HEK293 (cell line): Measurements from ENCODE around the gene STK26.

Experiments
- CTCF ChIA-PET: fragments of 350-600 bp; formaldehyde crosslinking; extraction: SDS; loops from one replicate; lab custom pipeline; 2021; ENCODE audit warnings: antibody characterized with exemption; lab: Yijun Ruan, JAX
- POLR2A ChIA-PET: fragments of 300-600 bp; formaldehyde crosslinking; extraction: SDS; loops from one replicate; lab custom pipeline; 2020; ENCODE audit warnings: antibody characterized with exemption, inconsistent platforms; lab: Yijun Ruan, JAX
- H3K27ac ChIP-seq: fragments of 200-500 bp; sonication (Bioruptor generic); 2 replicates; pipeline ENCODE4 v1.5.1; 2014; ENCODE audit warnings: low read depth, low read length, control low read depth, inconsistent platforms; ENCODE audit errors: extremely low read depth
- H3K36me3 ChIP-seq, 2 experiments: fragments of 200-500 bp in 1 of 2; sonication (Bioruptor generic) in 1 of 2; 1 replicate in 1 of 2; 2 replicates in 1 of 2; pipeline ENCODE4 v1.5.1; 2014 to 2017; ENCODE audit warnings: inconsistent platforms in 2 of 2, low read length in 2 of 2; ENCODE audit not compliant: control insufficient read depth in 2 of 2, insufficient read depth in 1 of 2
- H3K4me1 ChIP-seq: fragments of 200-500 bp; sonication (Bioruptor generic); 2 replicates; pipeline ENCODE4 v1.5.1; 2014; ENCODE audit warnings: mild to moderate bottlenecking, low read length, inconsistent platforms; ENCODE audit not compliant: control insufficient read depth, insufficient read depth
- H3K4me3 ChIP-seq: 2 replicates; pipeline ENCODE4 v1.5.1; 2011; ENCODE audit warnings: low read depth, mild to moderate bottlenecking, control low read depth, low read length, moderate library complexity
- H3K9me3 ChIP-seq: fragments of 200-500 bp; sonication (Bioruptor generic); 2 replicates; pipeline ENCODE4 v1.5.1; 2014; ENCODE audit warnings: low read depth, low read length, inconsistent platforms; ENCODE audit not compliant: control insufficient read depth, insufficient read depth
- GLI2 ChIP-seq: fragments of 450-650 bp; formaldehyde crosslinking; IDR thresholded peaks from 2 replicates; pipeline ENCODE4; 2017; ENCODE audit warnings: missing biosample characterization, missing genetic modification characterization, low read depth, borderline replicate concordance
- GLI4 ChIP-seq: fragments of 450-650 bp; formaldehyde crosslinking; IDR thresholded peaks from 2 replicates; pipeline ENCODE4 v1.5.1; 2016; ENCODE audit warnings: missing biosample characterization, missing genetic modification characterization
- MEIS1 ChIP-seq: sonication (generic); formaldehyde crosslinking; IDR thresholded peaks from 2 replicates; pipeline ENCODE4 v1.8.1; 2022; ENCODE audit warnings: missing genetic modification reagents, mild to moderate bottlenecking, borderline replicate concordance
- PRDM2 ChIP-seq: fragments of 450-650 bp; formaldehyde crosslinking; IDR thresholded peaks from 2 replicates; pipeline ENCODE4 v1.5.1; 2016; ENCODE audit warnings: missing biosample characterization, missing genetic modification characterization, borderline replicate concordance
- YY2 ChIP-seq: fragments of 450-650 bp; formaldehyde crosslinking; IDR thresholded peaks from 2 replicates; pipeline ENCODE4 v1.5.1; 2016; ENCODE audit warnings: missing biosample characterization, missing genetic modification characterization
- ZBTB49 ChIP-seq: fragments of 450-650 bp; formaldehyde crosslinking; IDR thresholded peaks from 2 replicates; pipeline ENCODE4 v1.5.1; 2016; ENCODE audit warnings: missing biosample characterization, missing genetic modification characterization, low read depth
- ZBTB7A ChIP-seq: fragments of 450-650 bp; formaldehyde crosslinking; IDR thresholded peaks from 2 replicates; pipeline ENCODE4 v1.5.1; 2016; ENCODE audit warnings: low read depth, missing biosample characterization, missing genetic modification characterization
- ZNF112 ChIP-seq: fragments of 450-650 bp; formaldehyde crosslinking; IDR thresholded peaks from 2 replicates; pipeline ENCODE4 v1.5.0; 2017; ENCODE audit warnings: missing biosample characterization, missing genetic modification characterization
- ZNF121 ChIP-seq: fragments of 450-650 bp; formaldehyde crosslinking; IDR thresholded peaks from 2 replicates; pipeline ENCODE4 v1.5.1; 2016; ENCODE audit warnings: missing biosample characterization, missing genetic modification characterization
- ZNF146 ChIP-seq: fragments of 450-650 bp; formaldehyde crosslinking; IDR thresholded peaks from 2 replicates; pipeline ENCODE4 v1.5.1; 2016; ENCODE audit warnings: missing biosample characterization, missing genetic modification characterization
- ZNF148 ChIP-seq: fragments of 450-650 bp; formaldehyde crosslinking; IDR thresholded peaks from 2 replicates; pipeline ENCODE4 v1.5.0; 2017; ENCODE audit warnings: missing biosample characterization, missing genetic modification characterization, borderline replicate concordance
- ZNF211 ChIP-seq: fragments of 450-650 bp; formaldehyde crosslinking; IDR thresholded peaks from 2 replicates; pipeline ENCODE4 v1.5.1; 2016; ENCODE audit warnings: low read depth, missing biosample characterization, missing genetic modification characterization
- ZNF37A ChIP-seq: fragments of 450-650 bp; IDR thresholded peaks from 2 replicates; pipeline ENCODE4 v1.5.1; 2018; ENCODE audit warnings: missing biosample characterization, missing genetic modification characterization
- ZNF391 ChIP-seq: fragments of 450-650 bp; formaldehyde crosslinking; IDR thresholded peaks from 2 replicates; pipeline ENCODE4 v1.5.1; 2016; ENCODE audit warnings: low read depth, missing biosample characterization, missing genetic modification characterization, borderline replicate concordance
- ZNF404 ChIP-seq: fragments of 450-650 bp; formaldehyde crosslinking; IDR thresholded peaks from 2 replicates; pipeline ENCODE4 v1.5.1; 2017; ENCODE audit warnings: missing biosample characterization, missing genetic modification characterization
- ZNF426 ChIP-seq: fragments of 450-650 bp; formaldehyde crosslinking; IDR thresholded peaks from 2 replicates; pipeline ENCODE4 v1.5.1; 2017; ENCODE audit warnings: missing biosample characterization, missing genetic modification characterization, mild to moderate bottlenecking, inconsistent platforms, moderate library complexity
- ZNF549 ChIP-seq: fragments of 450-650 bp; IDR thresholded peaks from 2 replicates; pipeline ENCODE4 v1.5.1; 2018; ENCODE audit warnings: missing biosample characterization, missing genetic modification characterization, mild to moderate bottlenecking, inconsistent platforms, moderate library complexity
- ZNF692 ChIP-seq: fragments of 450-650 bp; formaldehyde crosslinking; IDR thresholded peaks from 2 replicates; pipeline ENCODE4 v1.5.1; 2016; ENCODE audit warnings: missing biosample characterization, missing genetic modification characterization
- ZNF76 ChIP-seq: fragments of 450-650 bp; formaldehyde crosslinking; IDR thresholded peaks from 2 replicates; pipeline ENCODE4; 2016; ENCODE audit warnings: low read depth, missing biosample characterization, missing genetic modification characterization, borderline replicate concordance
- ZNF777 ChIP-seq: fragments of 450-650 bp; formaldehyde crosslinking; IDR thresholded peaks from 2 replicates; pipeline ENCODE4 v1.5.1; 2017; ENCODE audit warnings: missing biosample characterization, missing genetic modification characterization, borderline replicate concordance
- ZNF792 ChIP-seq: fragments of 450-650 bp; formaldehyde crosslinking; IDR thresholded peaks from 2 replicates; pipeline ENCODE4 v1.5.1; 2016; ENCODE audit warnings: missing biosample characterization, missing genetic modification characterization

Gene STK26

GRCh38 chrX:132107291-132107690 is 84.2 kb downstream of the STK26 start:
- Histone ChIP-seq H3K4me1 (no peaks in the 10 kb centered on the region), H3K36me3 (no peaks in the 10 kb centered on the region), H3K9me3 (no peaks in the 10 kb centered on the region), H3K27ac (no peak overlapping the region), H3K4me3 (no peak overlapping the region)
- ChIA-PET CTCF (interaction anchor here (1.0 kb wide), 1 partner anchor 12 kb away, joined by 3 read pairs; no protein-coding TSS in a partner anchor), POLR2A (no interaction called here)
- no peak for TF ChIP-seq ZNF121 (tag by site-specific recombination)
- TF ChIP-seq ZNF692: no peak
- no peak for TF ChIP-seq ZNF76

GRCh38 chrX:132114607-132115006 is 91.5 kb downstream of the STK26 start:
- no peak overlapping the region for H3K4me3 ChIP-seq
- ChIA-PET POLR2A (no interaction called here), CTCF (interaction anchor here (1.2 kb wide), 1 partner anchor 9 kb away, joined by 3 read pairs; no protein-coding TSS in a partner anchor)
- no peaks in the 10 kb centered on the region for H3K9me3 ChIP-seq
- H3K27ac ChIP-seq: no peak overlapping the region
- no peaks in the 10 kb centered on the region for H3K4me1 ChIP-seq
- no peaks in the 10 kb centered on the region for H3K36me3 ChIP-seq
- no peak for TF ChIP-seq ZNF792 (tag by site-specific recombination)
- no peak for TF ChIP-seq ZNF112 (tag by site-specific recombination)
- no peak for TF ChIP-seq ZNF777 (tag by site-specific recombination)
- no peak for TF ChIP-seq ZNF391 (tag by site-specific recombination)
- no peak for TF ChIP-seq ZBTB7A
- TF ChIP-seq ZNF148 (tag by site-specific recombination): no peak
- TF ChIP-seq ZNF37A (tag by site-specific recombination): no peak
- TF ChIP-seq GLI4 (tag by site-specific recombination): no peak
- TF ChIP-seq ZNF211: no peak
- no peak for TF ChIP-seq PRDM2 (tag by site-specific recombination)
- TF ChIP-seq ZNF404 (tag by site-specific recombination): no peak
- no peak for TF ChIP-seq MEIS1 (CRISPR knock-in tag)
- TF ChIP-seq YY2 (tag by site-specific recombination): no peak
- TF ChIP-seq ZBTB49 (tag by site-specific recombination): no peak
- no peak for TF ChIP-seq ZNF549 (tag by site-specific recombination)
- no peak for TF ChIP-seq GLI2 (tag by site-specific recombination)
- TF ChIP-seq ZNF146: no peak
- TF ChIP-seq ZNF426 (tag by site-specific recombination): no peak
